ENCODE results near the gene PCYT2. TPM values are rescaled to one million over a fixed set of nuclear protein-coding genes. Genes with fewer than 3 reads are reported as not detected.

Gene PCYT2
- total RNA-seq, 1 donor from 2014 or later: 6.8 TPM

DNA sequence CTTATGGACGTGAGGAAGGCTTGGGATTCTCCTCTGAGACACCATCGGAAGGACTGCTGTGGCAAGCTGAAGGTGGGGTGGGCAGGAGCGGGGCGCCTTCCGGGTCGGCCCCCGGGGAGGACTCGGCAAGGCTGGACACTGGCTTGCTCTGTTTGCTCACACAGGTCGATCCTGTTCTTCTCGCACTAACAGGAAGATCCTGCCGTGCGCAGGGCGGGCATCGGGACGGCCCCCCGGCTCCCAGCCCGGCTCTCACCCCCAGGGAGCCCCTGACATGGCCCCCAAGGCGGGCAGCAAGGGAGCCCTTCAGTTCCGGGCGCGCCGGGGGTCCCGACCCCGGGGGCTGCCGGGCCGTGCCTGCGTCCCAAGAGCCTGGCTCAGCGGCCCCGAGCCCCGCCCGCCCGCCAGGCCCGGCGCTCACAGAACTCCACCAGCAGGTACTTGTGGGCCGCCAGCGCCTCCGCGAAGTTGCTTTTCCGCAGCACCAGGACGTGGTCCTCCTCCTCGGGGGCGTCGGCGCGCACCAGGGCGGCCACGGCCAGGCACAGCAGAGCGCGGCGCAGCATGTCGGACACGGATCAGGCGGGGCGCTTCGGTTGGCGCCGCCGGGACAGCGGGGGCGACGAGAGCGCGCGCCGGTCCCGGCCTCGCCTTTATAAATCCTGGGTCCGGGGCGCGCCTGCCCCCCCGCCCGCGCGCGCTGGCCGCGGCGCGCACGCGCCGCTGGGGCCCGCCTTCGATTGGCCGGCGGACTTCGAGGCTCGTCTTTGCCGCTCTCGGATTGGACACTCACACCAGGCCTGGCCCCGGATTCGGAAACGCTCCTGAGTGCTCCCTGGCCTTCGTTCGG, 51.1 kb downstream of the PCYT2 start, which contains the start of gene P4HB:
Gene P4HB, minus strand, starts transcription at position 630 of the 850 bp plus-strand sequence. Its CDS starts 64 bp downstream, at position 566.
- H3K27ac Mint-ChIP-seq: peak within 1 kb of the TSS; percentile 91
- Histone ChIP-seq H3K9ac (peak within 1 kb of the TSS; percentile 98), H4K20me1 (ENCODE audit: low read depth) (peaks cover 43% of the 10 kb centered on the region), H3K27ac (peak within 1 kb of the TSS; percentile 94), H2AFZ (replicated peaks) (peak within 1 kb of the TSS; percentile 71), H3K36me3 (no peaks in the 10 kb centered on the region), H3K4me2 (peak within 1 kb of the TSS; percentile 100), H3K27me3 (no peaks in the 10 kb centered on the region), H3K79me2 (ENCODE audit: low read depth) (peaks cover 75% of the 10 kb centered on the region), H3K4me1 (peaks cover 7% of the 10 kb centered on the region), H3F3A (ENCODE audit: low read depth) (peaks cover 39% of the 10 kb centered on the region), H3K4me3 (peak within 1 kb of the TSS; percentile 100), H3K9me3 (ENCODE audit: low read depth) (no peaks in the 10 kb centered on the region)
- DNase-seq (ENCODE audit: low spot score): no peak
- peaks cover 20% of the 10 kb centered on the region for H3K4me1 Mint-ChIP-seq
- H3K36me3 Mint-ChIP-seq: peaks cover 17% of the 10 kb centered on the region
- TF ChIP-seq EZH2phosphoT487 (IDR thresholded peaks at IDR 0.05) (no peak), EZH2 (IDR thresholded peaks at IDR 0.05) (no peak)
- TF ChIP-seq, protein P1, sequence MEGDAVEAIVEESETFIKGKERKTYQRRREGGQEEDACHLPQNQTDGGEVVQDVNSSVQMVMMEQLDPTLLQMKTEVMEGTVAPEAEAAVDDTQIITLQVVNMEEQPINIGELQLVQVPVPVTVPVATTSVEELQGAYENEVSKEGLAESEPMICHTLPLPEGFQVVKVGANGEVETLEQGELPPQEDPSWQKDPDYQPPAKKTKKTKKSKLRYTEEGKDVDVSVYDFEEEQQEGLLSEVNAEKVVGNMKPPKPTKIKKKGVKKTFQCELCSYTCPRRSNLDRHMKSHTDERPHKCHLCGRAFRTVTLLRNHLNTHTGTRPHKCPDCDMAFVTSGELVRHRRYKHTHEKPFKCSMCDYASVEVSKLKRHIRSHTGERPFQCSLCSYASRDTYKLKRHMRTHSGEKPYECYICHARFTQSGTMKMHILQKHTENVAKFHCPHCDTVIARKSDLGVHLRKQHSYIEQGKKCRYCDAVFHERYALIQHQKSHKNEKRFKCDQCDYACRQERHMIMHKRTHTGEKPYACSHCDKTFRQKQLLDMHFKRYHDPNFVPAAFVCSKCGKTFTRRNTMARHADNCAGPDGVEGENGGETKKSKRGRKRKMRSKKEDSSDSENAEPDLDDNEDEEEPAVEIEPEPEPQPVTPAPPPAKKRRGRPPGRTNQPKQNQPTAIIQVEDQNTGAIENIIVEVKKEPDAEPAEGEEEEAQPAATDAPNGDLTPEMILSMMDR (IDR thresholded peaks at IDR 0.05): no peak
- H3K4me3 Mint-ChIP-seq: peak within 1 kb of the TSS; percentile 97
- no peaks in the 10 kb centered on the region for H3K9me3 Mint-ChIP-seq
- peaks cover 6% of the 10 kb centered on the region for H3K27me3 Mint-ChIP-seq (ENCODE audit: insufficient read depth, low read depth)

DNA sequence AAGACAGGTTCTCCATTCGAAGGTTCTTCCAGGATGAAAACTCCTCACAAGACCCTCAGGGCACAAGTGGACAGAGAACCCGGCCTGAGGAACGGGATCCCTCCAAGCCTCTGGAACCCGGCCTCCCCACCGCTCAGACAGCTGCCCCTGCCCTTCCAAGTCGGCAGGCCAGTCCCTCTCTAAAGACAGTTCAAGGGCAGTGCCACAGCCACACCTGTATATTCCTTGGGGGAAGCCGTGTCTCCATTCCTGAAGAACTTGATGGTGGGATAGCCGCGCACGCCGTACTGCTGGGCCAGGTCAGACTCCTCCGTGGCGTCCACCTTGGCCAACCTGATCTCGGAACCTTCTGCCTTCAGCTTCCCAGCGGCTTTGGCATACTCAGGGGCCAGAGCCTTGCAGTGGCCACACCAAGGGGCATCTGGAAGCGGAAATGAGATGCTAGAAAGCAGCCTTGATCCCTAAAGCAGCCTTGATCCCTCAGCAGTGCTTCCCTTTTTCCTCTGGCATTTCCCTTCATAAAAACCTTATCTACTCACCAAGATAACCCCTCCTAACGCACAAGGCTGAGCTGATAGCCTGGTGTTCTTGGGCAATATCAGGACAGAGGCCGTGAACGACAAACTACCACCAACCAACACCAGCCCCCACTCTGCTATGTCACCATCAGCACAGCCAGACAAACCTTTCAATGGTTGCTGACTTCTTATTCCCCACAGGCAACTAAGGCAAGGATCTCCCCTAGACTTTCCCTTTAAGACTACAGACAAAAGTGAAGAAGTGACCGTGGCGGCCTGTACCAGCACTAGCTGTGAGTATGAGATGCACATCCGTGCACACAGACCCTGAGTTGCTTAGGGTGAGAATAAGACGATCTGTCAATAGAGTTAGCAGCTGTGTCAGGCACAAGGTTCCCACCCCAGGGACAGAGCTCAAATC, 52.0 kb downstream of the PCYT2 start:
- no peaks in the 10 kb centered on the region for H3K9me3 ChIP-seq (ENCODE audit: low read depth)
- DNase-seq (ENCODE audit: low spot score): no peak
- Mint-ChIP-seq H3K27ac (peak overlapping the region; percentile 91), H3K9me3 (no peaks in the 10 kb centered on the region), H3K4me1 (peaks cover 20% of the 10 kb centered on the region), H3K36me3 (peaks cover 17% of the 10 kb centered on the region), H3K4me3 (peak overlapping the region; percentile 95), H3K27me3 (ENCODE audit: insufficient read depth, low read depth) (peaks cover 6% of the 10 kb centered on the region)
- peak overlapping the region; percentile 100 for H3K4me3 ChIP-seq
- no peak overlapping the region for H2AFZ ChIP-seq (replicated peaks)
- peaks cover 72% of the 10 kb centered on the region for H3K79me2 ChIP-seq (ENCODE audit: low read depth)
- H3K36me3 ChIP-seq: no peaks in the 10 kb centered on the region
- TF ChIP-seq, protein P1 (IDR thresholded peaks at IDR 0.05): no peak
- TF ChIP-seq EZH2 (IDR thresholded peaks at IDR 0.05) (no peak), EZH2phosphoT487 (IDR thresholded peaks at IDR 0.05) (no peak)
- H3K27me3 ChIP-seq: no peaks in the 10 kb centered on the region
- peak overlapping the region; percentile 98 for H3K9ac ChIP-seq
- H3K4me1 ChIP-seq: peaks cover 7% of the 10 kb centered on the region
- no peak overlapping the region for H3K27ac ChIP-seq
- peaks cover 36% of the 10 kb centered on the region for H3F3A ChIP-seq (ENCODE audit: low read depth)
- peaks cover 35% of the 10 kb centered on the region for H4K20me1 ChIP-seq (ENCODE audit: low read depth)
- H3K4me2 ChIP-seq: peak overlapping the region; percentile 100

DNA sequence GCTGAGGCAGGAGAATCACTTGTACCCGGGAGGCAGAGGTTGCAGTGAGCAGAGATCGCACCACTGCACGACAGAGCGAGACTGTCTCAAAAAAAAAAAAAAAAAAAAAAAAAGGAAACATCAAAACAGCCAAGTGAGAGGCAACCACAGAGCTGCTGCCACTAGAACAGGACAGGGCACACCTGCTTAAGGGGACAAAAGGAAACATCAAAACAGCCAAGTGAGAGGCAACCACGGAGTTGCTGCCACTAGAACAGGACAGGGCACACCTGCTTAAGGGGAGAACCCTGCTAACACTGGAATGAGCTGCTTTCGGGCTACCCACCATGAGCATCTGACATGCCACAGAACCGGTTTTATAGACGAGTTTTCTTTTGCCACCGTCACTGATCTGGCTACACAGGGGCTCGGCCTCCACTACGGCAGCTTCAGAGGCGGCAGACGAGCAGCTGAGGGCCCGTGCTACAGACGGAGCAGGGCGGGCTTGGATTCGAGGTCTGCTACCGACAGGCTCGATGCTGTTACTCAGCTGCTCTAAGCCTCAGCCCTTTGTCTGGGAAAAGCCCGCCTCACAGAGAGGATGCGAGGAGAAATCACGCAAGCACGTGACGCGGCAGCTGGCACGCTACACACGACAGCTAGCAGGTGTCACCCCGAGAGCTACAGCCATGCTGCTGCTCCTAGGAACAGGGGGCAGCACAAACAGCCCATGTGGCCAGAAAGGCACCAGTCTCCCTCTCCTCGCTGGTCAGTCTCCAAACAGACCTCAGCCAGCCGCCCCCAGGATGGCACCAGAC, 52.8 kb downstream of the PCYT2 start:
- Histone ChIP-seq H3F3A (ENCODE audit: low read depth) (peaks cover 32% of the 10 kb centered on the region), H3K4me3 (no peak overlapping the region), H3K4me1 (peaks cover 7% of the 10 kb centered on the region), H4K20me1 (ENCODE audit: low read depth) (peaks cover 34% of the 10 kb centered on the region), H3K9ac (peak overlapping the region; percentile 20), H3K36me3 (no peaks in the 10 kb centered on the region), H3K27ac (no peak overlapping the region), H3K27me3 (no peaks in the 10 kb centered on the region), H2AFZ (replicated peaks) (no peak overlapping the region), H3K4me2 (peak overlapping the region; percentile 100), H3K9me3 (ENCODE audit: low read depth) (no peaks in the 10 kb centered on the region), H3K79me2 (ENCODE audit: low read depth) (peaks cover 63% of the 10 kb centered on the region)
- peaks cover 18% of the 10 kb centered on the region for H3K4me1 Mint-ChIP-seq
- DNase-seq (ENCODE audit: low spot score): no peak
- no peak overlapping the region for H3K27ac Mint-ChIP-seq
- TF ChIP-seq, protein P1 (IDR thresholded peaks at IDR 0.05): no peak
- TF ChIP-seq EZH2phosphoT487 (IDR thresholded peaks at IDR 0.05): no peak
- TF ChIP-seq EZH2 (IDR thresholded peaks at IDR 0.05): no peak
- H3K36me3 Mint-ChIP-seq: peaks cover 19% of the 10 kb centered on the region
- H3K4me3 Mint-ChIP-seq: peak overlapping the region; percentile 95
- peaks cover 6% of the 10 kb centered on the region for H3K27me3 Mint-ChIP-seq (ENCODE audit: insufficient read depth, low read depth)
- H3K9me3 Mint-ChIP-seq: no peaks in the 10 kb centered on the region

All from neural progenitor cell (in vitro differentiated cells).